ENCODE measurements around the gene ATP8A1.
"Not testable (repeated sequence)": the region's sequence is repeated elsewhere in the genome, so short reads cannot be mapped to it uniquely, and the experiment has no call there.

ATP8A1 gene

DNA sequence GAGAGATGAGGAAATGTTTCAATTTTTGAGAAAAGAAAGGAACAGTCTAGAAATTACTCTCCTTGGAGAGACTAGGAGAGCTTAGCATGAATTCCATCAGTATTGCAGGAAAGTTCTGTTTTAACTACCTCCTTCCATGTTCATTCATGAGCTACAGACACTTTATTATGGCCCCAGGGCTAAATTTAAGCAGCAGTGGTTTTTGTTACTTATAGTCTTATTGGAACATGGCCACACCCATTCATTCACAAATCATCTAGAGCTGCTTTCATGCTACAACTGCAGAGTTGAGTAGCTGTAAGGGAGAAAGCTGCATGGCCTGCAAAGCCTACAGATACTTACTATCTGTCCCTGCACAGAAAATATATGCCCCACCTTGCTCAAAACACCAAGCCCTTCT is 178.0 kb downstream of the ATP8A1 start:
- DNase-seq (ENCODE audit: extremely low read depth, insufficient read length), result no peak
- TF ChIP-seq, protein P1, sequence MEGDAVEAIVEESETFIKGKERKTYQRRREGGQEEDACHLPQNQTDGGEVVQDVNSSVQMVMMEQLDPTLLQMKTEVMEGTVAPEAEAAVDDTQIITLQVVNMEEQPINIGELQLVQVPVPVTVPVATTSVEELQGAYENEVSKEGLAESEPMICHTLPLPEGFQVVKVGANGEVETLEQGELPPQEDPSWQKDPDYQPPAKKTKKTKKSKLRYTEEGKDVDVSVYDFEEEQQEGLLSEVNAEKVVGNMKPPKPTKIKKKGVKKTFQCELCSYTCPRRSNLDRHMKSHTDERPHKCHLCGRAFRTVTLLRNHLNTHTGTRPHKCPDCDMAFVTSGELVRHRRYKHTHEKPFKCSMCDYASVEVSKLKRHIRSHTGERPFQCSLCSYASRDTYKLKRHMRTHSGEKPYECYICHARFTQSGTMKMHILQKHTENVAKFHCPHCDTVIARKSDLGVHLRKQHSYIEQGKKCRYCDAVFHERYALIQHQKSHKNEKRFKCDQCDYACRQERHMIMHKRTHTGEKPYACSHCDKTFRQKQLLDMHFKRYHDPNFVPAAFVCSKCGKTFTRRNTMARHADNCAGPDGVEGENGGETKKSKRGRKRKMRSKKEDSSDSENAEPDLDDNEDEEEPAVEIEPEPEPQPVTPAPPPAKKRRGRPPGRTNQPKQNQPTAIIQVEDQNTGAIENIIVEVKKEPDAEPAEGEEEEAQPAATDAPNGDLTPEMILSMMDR (IDR thresholded peaks at IDR 0.05; ENCODE audit: insufficient read depth, low read length, poor library complexity, severe bottlenecking), result no peak
- peaks cover 4% of the 10 kb centered on the region for H3K36me3 ChIP-seq (ENCODE audit: control insufficient read depth, insufficient read depth, low read length)

GRCh38 chr4:42478509-42478908 is 178.4 kb downstream of the ATP8A1 start:
- TF ChIP-seq, protein P1 (IDR thresholded peaks at IDR 0.05; ENCODE audit: insufficient read depth, low read length, poor library complexity, severe bottlenecking), result no peak
- DNase-seq (ENCODE audit: extremely low read depth, insufficient read length), result no peak
- Histone ChIP-seq H3K36me3 (ENCODE audit: control insufficient read depth, insufficient read depth, low read length) (peaks cover 4% of the 10 kb centered on the region), H3K27me3 (replicated peaks; ENCODE audit: control insufficient read depth, insufficient read depth, low read length) (no peaks in the 10 kb centered on the region), H3K4me3 (replicated peaks; ENCODE audit: low read depth, low read length) (no peak overlapping the region)

More for the DNA sequence above, 178.0 kb downstream of the ATP8A1 start:
- H3K4me3 ChIP-seq (replicated peaks; ENCODE audit: low read depth, low read length), result no peak overlapping the region
- H3K27me3 ChIP-seq (replicated peaks; ENCODE audit: control insufficient read depth, insufficient read depth, low read length), result no peaks in the 10 kb centered on the region

DNA sequence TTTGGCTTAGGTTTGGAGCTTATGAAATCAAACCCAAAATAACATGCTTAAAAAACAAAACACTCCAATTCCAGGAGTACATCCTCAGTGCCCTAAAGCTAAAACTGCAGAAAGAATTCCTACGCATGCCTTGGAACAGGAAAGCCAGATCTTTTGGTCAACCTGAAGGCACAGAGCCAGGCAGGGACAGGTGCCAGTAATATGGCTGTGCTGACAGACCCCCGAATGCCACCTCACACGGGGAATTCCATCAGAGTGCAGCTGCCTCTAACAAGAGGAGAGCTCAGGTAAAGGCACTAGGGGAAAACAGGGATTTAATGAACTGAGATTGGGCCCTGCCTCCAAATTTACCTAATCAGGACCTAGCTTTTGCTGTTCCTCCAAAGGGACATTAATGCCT is 182.5 kb downstream of the ATP8A1 start:
- no peak for DNase-seq (ENCODE audit: extremely low read depth, insufficient read length)
- Histone ChIP-seq H3K4me3 (replicated peaks; ENCODE audit: low read depth, low read length) (no peak overlapping the region), H3K27me3 (replicated peaks; ENCODE audit: control insufficient read depth, insufficient read depth, low read length) (no peaks in the 10 kb centered on the region), H3K36me3 (ENCODE audit: control insufficient read depth, insufficient read depth, low read length) (peaks cover under 1% of the 10 kb centered on the region)
- TF ChIP-seq, protein P1 (IDR thresholded peaks at IDR 0.05; ENCODE audit: insufficient read depth, low read length, poor library complexity, severe bottlenecking), result no peak

GRCh38 chr4:42473071-42473684 is 183.7 kb downstream of the ATP8A1 start:
- Histone ChIP-seq H3K27me3 (replicated peaks; ENCODE audit: control insufficient read depth, insufficient read depth, low read length) (no peaks in the 10 kb centered on the region), H3K36me3 (ENCODE audit: control insufficient read depth, insufficient read depth, low read length) (no peaks in the 10 kb centered on the region; the same call in 1 of the 2 replicates), H3K4me3 (replicated peaks; ENCODE audit: low read depth, low read length) (no peak overlapping the region)
- TF ChIP-seq, protein P1 (IDR thresholded peaks at IDR 0.05; ENCODE audit: insufficient read depth, low read length, poor library complexity, severe bottlenecking), result no peak
- DNase-seq (ENCODE audit: extremely low read depth, insufficient read length), result no peak

GRCh38 chr4:42471896-42472295 is 185.0 kb downstream of the ATP8A1 start:
- TF ChIP-seq, protein P1 (IDR thresholded peaks at IDR 0.05; ENCODE audit: insufficient read depth, low read length, poor library complexity, severe bottlenecking), result no peak
- H3K36me3 ChIP-seq (ENCODE audit: control insufficient read depth, insufficient read depth, low read length), result no peaks in the 10 kb centered on the region; the same call in 1 of the 2 replicates
- H3K4me3 ChIP-seq (replicated peaks; ENCODE audit: low read depth, low read length), result no peak overlapping the region
- no peak for DNase-seq (ENCODE audit: extremely low read depth, insufficient read length)
- H3K27me3 ChIP-seq (replicated peaks; ENCODE audit: control insufficient read depth, insufficient read depth, low read length), result no peaks in the 10 kb centered on the region

DNA sequence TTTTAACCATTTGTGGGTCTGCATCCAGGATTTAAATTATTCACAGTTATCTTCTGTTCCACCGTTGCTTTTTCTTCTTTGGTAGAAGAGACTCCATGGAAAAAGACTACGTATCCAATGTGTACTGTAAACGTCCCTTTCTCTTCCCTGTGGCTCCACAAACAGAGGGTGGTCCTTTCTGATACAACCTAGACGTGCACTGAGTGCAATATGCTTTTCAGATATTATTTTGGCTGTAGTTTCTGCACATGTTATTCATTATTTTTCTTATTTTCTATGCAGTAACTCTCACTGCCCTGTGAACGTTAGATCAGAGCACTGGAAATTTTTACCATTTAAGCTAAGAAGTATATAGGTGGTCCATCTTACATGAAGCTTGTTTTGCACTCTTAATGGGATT is 186.9 kb downstream of the ATP8A1 start:
- TF ChIP-seq, protein P1 (IDR thresholded peaks at IDR 0.05; ENCODE audit: insufficient read depth, low read length, poor library complexity, severe bottlenecking), result no peak
- H3K4me3 ChIP-seq (replicated peaks; ENCODE audit: low read depth, low read length), result no peak overlapping the region
- no peak for DNase-seq (ENCODE audit: extremely low read depth, insufficient read length)
- H3K27me3 ChIP-seq (replicated peaks; ENCODE audit: control insufficient read depth, insufficient read depth, low read length), result no peaks in the 10 kb centered on the region
- H3K36me3 ChIP-seq (ENCODE audit: control insufficient read depth, insufficient read depth, low read length), result no peaks in the 10 kb centered on the region; the same call in 1 of the 2 replicates

- not testable (repeated sequence) for DNase-seq (ENCODE audit: extremely low read depth, insufficient read length); H3K4me3 ChIP-seq (replicated peaks; ENCODE audit: low read depth, low read length); H3K36me3 ChIP-seq (ENCODE audit: control insufficient read depth, insufficient read depth, low read length); H3K27me3 ChIP-seq (replicated peaks; ENCODE audit: control insufficient read depth, insufficient read depth, low read length)
Observed at GRCh38 chr4:42467777-42468176, 189.1 kb downstream of the ATP8A1 start.

All from GM06990 (cell line).